ENCODE data around the gene SRSF5. TPM values are rescaled to one million over a fixed set of nuclear protein-coding genes. Genes with fewer than 3 reads are reported as not detected.
"Not testable (repeated sequence)": the region's sequence is repeated elsewhere in the genome, so short reads cannot be mapped to it uniquely, and the experiment has no call there.

SRSF5 gene
- 100 to 1,000 TPM; 144 to 387 (median 301) TPM for total RNA-seq
- polyA plus RNA-seq, result 100 to 1,000 TPM; 296 to 912 (median 745) TPM
- long read RNA-seq, donor 1, transcript SRSF5-217 (8 exons, 1,500 nt), result minor isoform, 8 of 155 reads
- long read RNA-seq, donor 1, transcript SRSF5-208 (2 exons, 947 nt), result major isoform, 14 of 155 reads
- long read RNA-seq, donor 1, partial matches to known transcripts, result 90 of 155 reads
- long read RNA-seq, donor 1, other reads (novel, unspliced or antisense), result 28 of 155 reads
- long read RNA-seq, donor 2, transcript SRSF5-217 (8 exons, 1,500 nt), result major isoform, 17 of 237 reads
- long read RNA-seq, donor 2, transcript SRSF5-208 (2 exons, 947 nt), result minor isoform, 9 of 237 reads
- long read RNA-seq, donor 2, transcript SRSF5-212 (7 exons, 2,443 nt), result minor isoform, 5 of 237 reads
- long read RNA-seq, donor 2, partial matches to known transcripts, result 189 of 237 reads
- long read RNA-seq, donor 2, other reads (novel, unspliced or antisense), result 9 of 237 reads
- long read RNA-seq, donor 3, transcript SRSF5-217 (8 exons, 1,500 nt), result major isoform, 12 of 88 reads
- long read RNA-seq, donor 3, partial matches to known transcripts, result 66 of 88 reads
- long read RNA-seq, donor 3, other reads (novel, unspliced or antisense), result 0 of 88 reads
- long read RNA-seq, donor 4, transcript SRSF5-217 (8 exons, 1,500 nt), result major isoform, 24 of 100 reads
- long read RNA-seq, donor 4, partial matches to known transcripts, result 41 of 100 reads
- long read RNA-seq, donor 4, other reads (novel, unspliced or antisense), result 29 of 100 reads
- long read RNA-seq, donor 5, transcript SRSF5-217 (8 exons, 1,500 nt), result major isoform, 60 of 278 reads
- long read RNA-seq, donor 5, transcript SRSF5-211 (8 exons, 2,057 nt), result minor isoform, 9 of 278 reads
- long read RNA-seq, donor 5, transcript SRSF5-212 (7 exons, 2,443 nt), result minor isoform, 6 of 278 reads
- long read RNA-seq, donor 5, transcript SRSF5-201 (8 exons, 1,638 nt), result minor isoform, 17 of 278 reads
- long read RNA-seq, donor 5, partial matches to known transcripts, result 16 of 278 reads
- long read RNA-seq, donor 5, other reads (novel, unspliced or antisense), result 162 of 278 reads
- long read RNA-seq, donor 6, transcript SRSF5-217 (8 exons, 1,500 nt), result major isoform, 13 of 100 reads
- long read RNA-seq, donor 6, partial matches to known transcripts, result 33 of 100 reads
- long read RNA-seq, donor 6, other reads (novel, unspliced or antisense), result 51 of 100 reads
- long read RNA-seq, donor 7, transcript SRSF5-217 (8 exons, 1,500 nt), result major isoform, 8 of 89 reads
- long read RNA-seq, donor 7, partial matches to known transcripts, result 69 of 89 reads
- long read RNA-seq, donor 7, other reads (novel, unspliced or antisense), result 7 of 89 reads
- long read RNA-seq, donor 8, transcript SRSF5-217 (8 exons, 1,500 nt), result major isoform, 16 of 167 reads
- long read RNA-seq, donor 8, transcript SRSF5-212 (7 exons, 2,443 nt), result minor isoform, 5 of 167 reads
- long read RNA-seq, donor 8, partial matches to known transcripts, result 122 of 167 reads
- long read RNA-seq, donor 8, other reads (novel, unspliced or antisense), result 15 of 167 reads
- long read RNA-seq, donor 9, transcript SRSF5-217 (8 exons, 1,500 nt), result major isoform, 10 of 157 reads
- long read RNA-seq, donor 9, partial matches to known transcripts, result 94 of 157 reads
- long read RNA-seq, donor 9, other reads (novel, unspliced or antisense), result 41 of 157 reads
- long read RNA-seq, donor 10, transcript SRSF5-217 (8 exons, 1,500 nt), result major isoform, 15 of 95 reads
- long read RNA-seq, donor 10, partial matches to known transcripts, result 70 of 95 reads
- long read RNA-seq, donor 10, other reads (novel, unspliced or antisense), result 6 of 95 reads

GRCh38 chr14:69766984-69767368 lies at the start of gene SRSF5:
Gene SRSF5 (plus strand): TSS chr14:69767142. CDS start chr14:69768157, 1,015 bp downstream.
- Histone ChIP-seq H3K27ac (peak within 1 kb of the TSS; percentile 97 to 100 (median 100)), H3K4me1 (replicated peaks in 1 of 2) (peaks cover 26 to 34% of the 10 kb centered on the region in 2 donors)
- WGBS, 4 donors, result 0% methylated on average over 12 to 31 of the region's 31 CpGs

GRCh38 chr14:69718614-69719013 lies 48.3 kb upstream of the SRSF5 start:
- DNase-seq; H3K27me3 ChIP-seq; intact Hi-C loops (cut with DNase I); H3K9me3 ChIP-seq (replicated peaks in 1 of 3); H3K36me3 ChIP-seq (replicated peaks in 1 of 2); H3K4me3 ChIP-seq: not testable (repeated sequence)
- H3K4me1 ChIP-seq (replicated peaks in 1 of 2), result peaks cover 9 to 57% of the 10 kb centered on the region in 2 donors
- H3K27ac ChIP-seq, result peak overlapping the region in 2 of 5 donors; percentile 60 to 90
- WGBS, 4 donors, result 74 to 94% (median 83%) methylated on average over 2 of the region's 2 CpGs

More at GRCh38 chr14:69766984-69767368, at the start of gene SRSF5:
- intact Hi-C loops (cut with DNase I), result no loop called here
- Histone ChIP-seq H3K9me3 (replicated peaks in 1 of 3) (no peaks in the 10 kb centered on the region), H3K4me3 (peak within 1 kb of the TSS; percentile 56 to 98 (median 91)), H3K36me3 (replicated peaks in 1 of 2) (peaks cover 0 to 41% of the 10 kb centered on the region in 2 donors), H3K27me3 (no peaks in the 10 kb centered on the region)
- peak; percentile 99 for TF ChIP-seq POLR2A (IDR thresholded peaks at IDR 0.05)
- no peak for TF ChIP-seq CTCF (IDR thresholded peaks at IDR 0.05)
- peak; percentile 95 to 98 (median 97) for DNase-seq

- TF ChIP-seq POLR2A (IDR thresholded peaks at IDR 0.05) (no peak), CTCF (IDR thresholded peaks at IDR 0.05) (no peak)
- WGBS, 4 donors, result 52 to 72% (median 53%) methylated on average over 4 to 7 of the region's 7 CpGs
- H3K9me3 ChIP-seq (replicated peaks in 1 of 3), result no peaks in the 10 kb centered on the region
- peak overlapping the region; percentile 14 to 90 (median 60) for H3K27ac ChIP-seq
- H3K4me3 ChIP-seq, result no peak overlapping the region
- peaks cover 9 to 48% of the 10 kb centered on the region in 2 donors for H3K4me1 ChIP-seq (replicated peaks in 1 of 2)
- no peaks in the 10 kb centered on the region for H3K36me3 ChIP-seq (replicated peaks in 1 of 2)
- intact Hi-C loops (cut with DNase I), result no loop called here
- peak in 6 of 7 donors; percentile 36 to 89 (median 70) for DNase-seq
- H3K27me3 ChIP-seq, result no peaks in the 10 kb centered on the region
These were observed 47.4 kb upstream of the SRSF5 start for GRCh38 chr14:69719501-69719951.

GRCh38 chr14:69720912-69721311 lies 46.0 kb upstream of the SRSF5 start:
- no peaks in the 10 kb centered on the region for H3K27me3 ChIP-seq
- 79 to 89% (median 85%) methylated on average over 4 of the region's 4 CpGs for WGBS, 4 donors
- H3K27ac ChIP-seq, result no peak overlapping the region
- intact Hi-C loops (cut with DNase I), result no loop called here
- H3K9me3 ChIP-seq (replicated peaks in 1 of 3), result no peaks in the 10 kb centered on the region
- H3K36me3 ChIP-seq (replicated peaks in 1 of 2), result no peaks in the 10 kb centered on the region
- DNase-seq, result no peak
- peaks cover 8 to 39% of the 10 kb centered on the region in 2 donors for H3K4me1 ChIP-seq (replicated peaks in 1 of 2)
- no peak overlapping the region for H3K4me3 ChIP-seq
- TF ChIP-seq CTCF (IDR thresholded peaks at IDR 0.05), result no peak
- TF ChIP-seq POLR2A (IDR thresholded peaks at IDR 0.05), result no peak
